Stimulated activated CD8-positive, alpha-beta memory T cell treated with anti-CD3 and anti-CD28 coated beads, Interleukin-2, amount 100 ng/mL, for 48 hours (primary cell): ENCODE data around the gene FSCN2.

Experiments used
- DNase-seq, 2 donors: peaks; one replicate each; pipeline ENCODE4 v3.0.0-alpha.2; 2020; ENCODE audit warnings: low read depth in 2 of 2

FSCN2 gene

DNA sequence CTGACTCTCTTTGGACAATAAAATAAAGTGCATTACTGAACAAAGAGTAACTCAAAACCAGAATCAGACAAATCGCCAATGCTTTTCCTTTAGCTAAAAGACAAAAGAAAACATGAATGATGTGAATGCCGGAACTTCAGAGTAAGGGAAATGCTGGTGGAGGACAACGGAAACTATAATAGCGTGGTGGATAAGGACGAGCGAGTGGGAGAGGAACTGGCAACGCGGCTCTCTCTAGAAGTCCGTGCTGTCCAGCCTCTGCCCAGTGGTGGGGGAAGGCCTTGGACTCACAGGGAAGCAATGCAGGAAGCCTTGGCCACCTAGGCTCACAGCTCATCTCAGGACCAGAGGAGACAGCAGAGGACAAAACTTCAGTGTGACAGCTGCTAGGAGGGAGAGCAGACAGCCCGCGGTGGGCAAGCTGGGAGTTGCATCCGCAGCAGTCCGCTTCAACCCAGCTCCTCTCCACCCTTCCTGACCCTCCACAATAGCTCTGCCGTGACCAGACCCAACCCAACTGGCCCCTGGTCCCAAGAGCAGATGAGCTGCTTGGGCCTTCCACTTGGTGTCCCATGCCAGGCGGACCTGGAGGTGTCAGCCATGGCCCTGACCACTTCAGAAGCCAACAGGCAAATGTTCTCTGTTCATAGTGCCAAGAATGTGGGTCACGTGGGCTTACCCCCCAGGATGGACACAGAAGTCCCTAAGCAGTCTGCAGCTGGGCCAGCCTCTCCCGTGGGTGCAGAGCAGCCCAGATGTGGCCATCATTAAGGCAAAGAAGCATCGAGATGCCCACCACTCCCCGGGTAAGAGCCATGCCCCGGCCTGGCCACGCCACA is 29.3 kb downstream of the FSCN2 start:
- no peak for DNase-seq

DNA sequence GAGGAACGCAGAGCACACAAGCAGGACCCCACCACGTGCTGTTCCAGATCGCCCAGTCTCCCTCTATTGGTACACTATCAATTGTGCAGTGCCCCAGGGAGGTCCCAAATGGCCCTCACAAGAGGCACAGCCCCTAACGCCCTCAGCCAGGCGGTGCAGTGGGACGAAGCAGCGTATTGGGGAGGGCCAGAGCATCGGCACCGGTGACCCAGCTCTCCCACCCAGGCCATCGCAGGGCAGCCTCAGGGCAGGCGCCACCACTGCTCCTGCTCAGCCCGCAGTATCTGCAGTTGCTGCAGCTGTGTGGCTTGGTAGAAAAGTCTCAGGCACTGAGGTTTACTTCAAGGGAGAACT is 29.9 kb downstream of the FSCN2 start:
- no peak for DNase-seq

DNA sequence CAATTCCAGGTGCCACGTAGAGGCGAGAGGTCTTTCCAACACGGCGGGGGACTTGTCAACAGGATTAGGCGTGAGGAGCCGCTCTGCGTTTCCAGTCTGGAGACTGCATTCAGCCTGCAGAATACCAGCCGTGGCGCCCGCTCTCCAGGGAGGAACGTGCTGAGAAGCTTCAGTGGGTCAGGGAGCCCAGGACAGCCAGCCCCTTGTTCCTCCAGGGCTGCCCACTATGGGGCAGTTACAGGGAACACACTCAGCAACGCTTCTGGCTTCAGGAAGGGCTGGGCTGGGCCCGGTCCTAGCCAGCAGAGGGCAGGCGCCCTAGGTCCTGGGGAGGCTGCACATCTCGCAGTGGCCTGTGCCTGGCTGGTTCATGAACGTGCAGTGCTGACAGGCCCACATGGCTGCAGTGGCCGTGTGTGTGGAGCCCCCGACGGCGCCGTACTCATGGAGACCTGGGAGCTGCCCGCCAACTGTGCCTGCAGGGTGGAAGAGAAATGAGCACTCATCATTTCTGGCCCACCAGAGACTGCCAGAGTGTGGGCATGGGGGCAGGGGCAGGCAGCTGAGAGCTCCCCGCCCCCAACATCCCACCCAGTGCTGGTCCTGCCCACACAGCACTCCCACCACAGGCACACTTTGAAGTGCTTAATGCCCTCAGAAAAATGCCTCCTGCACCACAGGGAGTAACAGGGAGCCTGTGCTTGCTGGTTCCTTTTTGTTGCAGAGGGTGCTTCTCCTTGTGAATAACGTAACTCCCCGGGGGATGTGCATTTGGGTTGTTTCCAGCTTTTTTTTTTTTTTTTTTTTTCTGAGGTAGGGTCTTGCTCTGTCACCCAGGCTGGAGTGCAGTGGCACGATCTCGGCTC is 31.0 kb downstream of the FSCN2 start:
- no peak for DNase-seq

DNA sequence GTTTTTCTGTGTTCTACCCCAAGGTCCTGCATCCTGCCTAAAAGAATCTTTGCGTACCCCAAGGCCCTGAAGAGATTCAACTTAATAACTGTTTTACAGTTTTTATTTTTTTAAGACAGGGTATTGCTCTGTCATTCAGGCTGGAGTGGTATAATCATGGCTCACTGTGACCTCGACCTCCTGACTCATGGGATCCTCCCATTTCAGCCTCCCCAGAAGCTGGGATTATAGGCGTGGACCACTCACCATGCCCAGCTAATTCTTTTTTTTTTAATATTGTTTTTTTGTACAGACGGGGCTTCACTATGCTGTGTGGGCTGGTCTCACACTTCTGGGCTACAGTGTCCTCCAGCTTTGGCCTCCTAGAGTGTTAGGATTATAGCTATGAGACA is 33.3 kb downstream of the FSCN2 start:
- DNase-seq = no peak

DNA sequence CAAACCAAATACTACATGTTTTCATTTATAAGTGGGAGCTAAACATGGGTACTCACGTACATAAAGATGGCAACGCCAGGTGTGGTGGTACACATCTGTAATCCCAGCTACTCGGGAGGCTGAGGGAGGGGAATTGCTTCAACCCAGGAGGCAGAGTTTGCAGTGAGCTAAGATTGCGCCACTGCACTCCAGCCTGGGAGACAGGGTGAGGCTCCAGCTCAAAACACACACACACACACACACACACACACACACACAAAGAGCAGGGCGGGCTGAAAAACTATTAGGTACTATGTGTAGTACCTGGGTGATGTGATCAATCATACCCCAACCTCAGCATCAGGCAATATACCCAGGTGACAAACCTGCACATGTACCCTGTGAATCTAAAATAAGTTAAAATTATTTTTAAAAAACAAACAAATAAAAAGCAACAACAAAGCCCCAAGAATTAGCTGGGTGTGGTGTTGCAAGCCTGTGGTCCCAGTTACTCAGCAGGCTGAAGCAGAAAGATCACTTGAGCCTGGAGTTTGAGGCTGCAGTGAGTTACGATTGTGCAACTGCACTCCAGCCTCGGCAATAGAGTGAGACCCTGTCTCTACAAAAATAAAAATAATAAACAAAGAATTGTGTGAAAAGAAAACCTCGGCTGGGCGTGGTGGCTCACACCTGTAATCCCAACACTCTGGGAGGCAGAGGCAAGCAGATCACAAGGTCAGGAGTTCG is 35.8 kb downstream of the FSCN2 start:
- DNase-seq = no peak

DNA sequence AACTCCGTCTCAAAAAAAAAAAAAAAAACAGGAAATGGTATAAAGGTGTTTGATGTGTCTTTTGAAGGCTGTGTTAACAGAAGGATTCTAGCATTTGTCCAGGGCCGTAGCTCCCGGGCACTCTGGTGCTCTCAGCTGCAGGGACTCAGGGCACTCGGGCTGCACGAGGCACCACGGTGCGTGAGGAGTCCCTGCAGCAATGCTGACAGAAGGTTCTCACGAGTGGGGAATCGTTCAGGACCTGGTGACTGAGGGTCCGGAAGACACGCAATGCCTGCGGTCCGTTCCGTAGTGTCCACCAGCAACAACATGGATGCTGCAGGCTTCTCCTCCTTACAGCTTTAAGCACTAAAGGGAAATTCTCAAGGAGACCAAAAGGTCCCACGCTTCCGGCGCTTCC is 36.6 kb downstream of the FSCN2 start:
- no peak for DNase-seq

DNA sequence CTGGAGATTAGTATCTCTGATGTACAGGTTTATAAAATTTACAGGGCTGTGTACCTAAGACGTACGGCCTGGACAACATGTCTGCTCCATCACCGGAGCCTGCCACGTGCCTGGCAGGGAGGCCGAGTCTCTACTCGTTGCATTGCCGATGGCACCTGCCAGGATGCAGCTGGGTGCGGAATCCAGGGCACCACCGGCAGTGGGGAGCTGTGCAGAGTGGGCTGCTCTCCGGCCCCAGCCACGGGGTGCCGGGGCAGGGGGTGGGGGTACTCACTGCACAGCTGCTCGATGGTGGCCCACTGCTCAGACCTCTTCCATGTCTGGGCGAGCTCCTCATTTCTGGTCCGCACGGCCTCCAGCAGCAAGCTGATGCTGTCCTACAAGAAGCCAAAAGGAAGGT is 37.1 kb downstream of the FSCN2 start:
- no peak for DNase-seq

DNA sequence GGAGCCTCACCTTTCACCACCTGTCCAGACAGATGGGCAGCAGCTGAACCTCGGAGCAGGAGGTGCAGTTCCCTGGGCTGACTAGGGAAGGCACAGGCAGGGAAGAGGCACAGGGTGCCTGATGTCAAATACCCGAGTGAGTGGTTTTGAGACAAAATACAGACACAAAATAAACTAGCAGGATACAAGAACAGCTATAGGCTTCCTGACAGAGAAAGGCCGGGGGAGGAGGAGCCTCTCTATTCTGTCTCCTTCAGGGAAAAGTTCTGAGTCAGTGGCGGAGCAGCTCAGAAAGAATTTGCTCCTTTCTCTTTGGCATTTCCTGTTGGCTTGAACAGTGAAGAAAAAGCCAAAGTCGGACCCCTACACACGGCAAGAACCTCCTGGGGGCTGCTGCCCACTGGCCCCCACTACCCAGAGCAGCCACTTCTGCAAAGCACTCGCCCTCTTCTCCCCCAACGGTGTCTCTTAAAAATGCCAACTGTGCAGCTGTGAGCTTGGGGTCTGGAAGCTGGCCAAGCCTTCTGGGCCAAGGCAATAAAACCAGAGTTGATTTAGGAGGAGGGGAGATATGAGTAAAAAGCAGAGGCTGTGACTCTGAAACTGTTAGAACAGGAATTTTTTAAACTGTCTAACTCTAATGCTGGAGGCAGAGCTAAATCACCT is 38.4 kb downstream of the FSCN2 start:
- no peak for DNase-seq

DNA sequence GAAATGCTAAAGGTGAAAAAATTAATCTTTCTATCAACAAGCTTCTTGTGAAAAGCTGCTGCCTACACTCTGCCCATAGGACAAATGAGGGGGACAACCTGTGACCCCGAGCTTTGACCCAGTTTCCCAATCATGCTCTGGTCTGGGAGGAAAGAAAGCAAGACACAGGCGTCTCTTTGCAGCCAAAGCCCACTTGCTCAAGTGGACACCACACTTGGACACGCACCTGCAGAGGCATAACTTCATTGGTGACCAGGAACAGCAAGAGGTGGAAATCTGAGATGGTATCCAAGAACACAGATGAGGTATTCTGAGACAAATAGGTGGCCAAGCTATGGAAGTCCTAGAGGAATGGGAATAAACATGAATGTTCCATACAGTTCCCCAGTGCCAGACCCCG is 39.0 kb downstream of the FSCN2 start:
- DNase-seq = no peak

DNA sequence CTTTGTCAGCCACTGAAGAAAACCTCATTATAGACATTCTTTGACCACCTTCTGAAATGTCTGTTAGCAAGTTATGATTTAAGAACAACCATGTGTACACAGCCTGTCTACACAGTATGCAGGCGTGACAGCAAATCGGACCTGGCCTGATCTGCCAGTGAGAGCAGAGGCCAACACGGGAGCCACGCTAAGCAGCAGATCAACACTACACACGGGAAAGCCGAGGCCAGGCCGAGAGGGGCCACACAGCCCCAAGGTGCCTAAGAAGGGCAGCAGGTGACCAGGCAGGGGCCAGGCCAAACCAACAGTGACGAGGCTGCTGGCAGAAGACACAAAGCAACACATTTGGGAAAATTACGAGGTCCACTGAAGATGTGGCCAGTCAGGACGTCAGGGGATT is 40.2 kb downstream of the FSCN2 start:
- no peak for DNase-seq

DNA sequence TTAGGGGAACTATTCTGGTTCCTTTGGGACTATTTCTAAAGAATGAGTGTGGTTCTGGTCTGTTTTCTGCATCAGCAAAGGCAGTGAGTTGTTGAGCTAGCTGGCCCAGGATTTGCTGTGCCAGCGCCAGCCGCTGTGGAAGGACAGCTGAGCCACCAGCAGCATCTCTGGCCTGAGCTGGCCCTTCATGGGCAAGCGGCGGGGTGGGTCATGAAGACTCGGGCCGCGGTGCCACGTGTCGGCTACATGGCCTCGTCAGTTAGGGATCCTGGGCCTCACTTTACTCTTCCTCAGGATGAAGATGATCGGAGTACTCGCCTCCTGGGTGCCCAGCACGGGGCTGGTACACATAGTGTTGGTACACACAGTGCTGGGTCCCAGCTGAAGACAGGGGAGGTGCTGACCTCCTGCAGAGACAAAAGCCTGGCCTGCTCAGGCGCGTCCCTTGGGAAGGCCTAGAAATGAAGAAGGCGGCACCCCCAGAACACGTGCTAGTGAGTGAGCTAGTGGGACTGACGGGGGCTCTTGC is 41.9 kb downstream of the FSCN2 start:
- DNase-seq = no peak

DNA sequence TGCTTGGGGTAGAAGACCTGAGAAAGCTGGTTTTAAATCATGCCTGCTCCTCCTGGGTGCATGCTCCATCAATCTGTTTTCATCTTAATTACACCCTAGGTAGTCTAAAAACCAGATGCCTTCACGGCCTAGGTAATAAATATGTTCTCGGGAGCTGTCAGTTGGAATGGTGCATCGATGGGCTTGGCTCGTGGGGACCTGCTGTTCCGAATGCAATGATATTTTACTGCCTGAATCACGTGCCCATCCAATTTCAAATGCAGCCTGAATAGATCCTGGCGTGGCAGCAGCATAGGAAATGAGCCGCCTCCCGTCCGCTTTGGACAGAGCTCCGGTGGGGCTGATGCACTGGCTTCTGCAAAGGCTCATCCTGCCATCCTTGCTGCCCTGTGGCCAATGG is 42.8 kb downstream of the FSCN2 start:
- no peak for DNase-seq

DNA sequence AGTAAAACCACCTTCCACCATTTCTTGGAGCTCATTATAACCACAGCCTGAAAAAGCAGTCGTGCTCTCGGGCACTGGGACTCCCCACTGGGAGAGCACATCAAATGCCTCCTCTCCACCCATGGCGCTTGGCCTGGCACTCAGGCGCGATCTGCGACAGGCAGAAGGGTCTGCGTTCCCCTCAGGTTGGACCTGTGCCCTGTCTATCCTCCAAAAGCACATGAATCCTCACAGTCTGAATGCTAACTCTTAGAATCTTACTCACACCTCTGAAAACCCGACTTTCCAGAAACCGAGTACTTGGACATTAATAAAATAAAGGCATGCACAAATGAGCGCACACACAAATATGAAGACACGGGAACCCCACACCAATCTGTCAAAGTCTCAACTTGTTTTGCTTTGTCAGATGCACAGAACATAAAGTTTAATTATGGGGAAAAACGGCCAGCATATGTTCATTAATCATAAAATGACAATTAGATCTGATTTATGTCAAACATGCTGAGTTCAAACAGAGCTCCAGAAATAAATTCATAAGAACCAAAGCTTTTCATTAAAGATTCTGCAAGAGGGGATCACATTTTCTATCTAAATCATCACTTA is 44.5 kb downstream of the FSCN2 start:
- DNase-seq = no peak

DNA sequence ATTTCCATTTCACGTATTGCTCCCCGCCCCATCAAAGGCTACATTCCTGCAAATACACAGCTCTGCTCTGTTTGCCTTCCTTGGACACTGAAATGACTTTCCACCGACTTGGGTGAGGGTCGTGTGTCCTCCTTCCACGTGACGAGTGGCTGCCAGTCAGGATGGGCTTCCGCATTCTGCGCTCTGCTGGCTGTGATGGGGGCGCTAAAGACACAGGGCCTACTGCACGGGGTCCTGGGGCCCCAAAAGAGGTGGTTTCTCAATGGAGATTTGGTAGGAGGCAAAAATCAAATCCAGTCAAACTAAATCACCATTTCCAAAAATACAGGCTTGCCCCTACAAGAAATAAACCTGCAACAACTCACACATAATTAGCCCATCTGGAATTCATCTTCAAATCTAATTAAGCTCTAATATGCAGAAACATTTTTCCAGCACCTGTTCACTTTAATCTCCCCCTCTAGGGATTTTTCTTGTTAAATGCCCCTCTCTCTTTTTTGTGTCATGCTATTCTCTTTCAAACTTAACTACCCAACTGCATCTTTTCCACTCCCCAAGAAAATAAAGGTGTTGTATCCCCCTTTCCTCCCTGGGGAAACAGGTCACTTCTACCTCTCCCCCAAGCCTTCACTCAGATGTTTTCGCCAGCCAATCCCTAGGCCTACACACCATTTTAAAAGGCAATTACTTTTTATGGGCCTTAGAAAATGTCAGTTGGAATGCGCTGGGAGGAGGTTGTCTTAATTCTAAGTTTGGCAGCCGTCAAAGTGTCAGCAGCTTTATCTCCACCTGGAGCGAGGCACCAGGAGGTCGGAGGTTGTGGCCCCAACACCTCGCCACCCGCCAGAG is 45.8 kb downstream of the FSCN2 start:
- DNase-seq = no peak

DNA sequence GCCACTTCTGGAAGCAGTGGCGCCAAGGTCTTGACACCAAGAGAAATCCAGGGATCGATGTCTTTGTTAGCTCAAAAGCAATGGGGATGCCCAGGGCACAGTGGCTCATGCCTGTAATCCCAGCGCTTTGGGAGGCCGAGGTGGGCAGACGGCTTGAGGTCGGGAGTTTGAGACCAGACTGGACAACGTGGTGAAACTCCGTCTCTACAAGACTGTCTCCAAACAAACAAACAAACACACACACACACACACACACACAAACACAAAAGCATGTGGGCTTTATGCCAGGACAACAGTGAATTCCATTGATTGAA is 46.4 kb downstream of the FSCN2 start:
- DNase-seq = no peak

DNA sequence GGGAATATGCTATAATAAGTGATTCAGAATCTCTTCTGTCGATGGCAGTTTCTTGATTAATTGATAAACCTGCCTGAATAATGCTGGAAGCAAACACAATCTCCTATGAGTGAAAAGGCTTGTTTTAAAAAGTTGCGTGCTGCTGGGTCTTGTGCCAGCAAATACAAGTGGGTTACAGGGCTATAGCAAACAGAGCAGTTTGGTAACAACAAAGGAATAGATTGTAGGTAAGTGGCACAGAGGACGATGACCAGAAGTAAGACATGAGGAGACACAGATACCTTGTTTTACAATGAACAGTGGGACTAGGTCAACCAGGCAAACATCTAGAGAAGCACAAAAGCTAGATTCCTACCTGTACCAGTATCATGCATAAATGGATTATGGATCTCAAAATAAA is 47.7 kb downstream of the FSCN2 start:
- no peak for DNase-seq

DNA sequence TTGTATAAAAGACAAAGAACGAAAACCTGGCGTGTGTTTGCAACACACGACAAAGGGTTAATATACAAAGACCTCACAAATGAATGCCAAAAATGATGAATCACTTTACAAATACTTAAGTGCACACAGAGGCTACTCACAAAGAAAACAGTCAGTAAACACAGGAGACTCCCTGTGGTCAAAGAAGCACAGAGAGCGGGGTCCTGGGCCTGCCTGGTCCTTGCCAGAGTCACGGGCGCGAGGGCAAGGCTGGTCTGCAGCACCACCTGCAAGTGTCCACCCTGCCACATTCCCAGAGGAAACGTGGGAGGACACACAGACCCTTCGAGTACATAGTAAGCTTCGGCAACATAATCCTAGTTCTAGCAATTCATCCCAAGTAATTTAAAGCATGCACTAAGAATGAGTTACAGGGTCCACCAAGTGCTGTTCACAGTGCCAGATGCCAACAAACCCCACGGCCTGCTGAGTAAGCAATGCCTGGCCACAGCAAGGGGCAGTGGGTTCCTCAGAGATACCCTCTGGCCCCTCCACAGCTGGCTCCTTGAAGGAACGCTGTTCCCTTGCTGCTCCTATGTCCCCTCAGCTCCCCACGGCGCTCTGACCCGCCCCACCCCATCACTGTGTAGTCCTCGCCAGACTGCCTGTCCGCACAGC is 48.6 kb downstream of the FSCN2 start:
- no peak for DNase-seq

DNA sequence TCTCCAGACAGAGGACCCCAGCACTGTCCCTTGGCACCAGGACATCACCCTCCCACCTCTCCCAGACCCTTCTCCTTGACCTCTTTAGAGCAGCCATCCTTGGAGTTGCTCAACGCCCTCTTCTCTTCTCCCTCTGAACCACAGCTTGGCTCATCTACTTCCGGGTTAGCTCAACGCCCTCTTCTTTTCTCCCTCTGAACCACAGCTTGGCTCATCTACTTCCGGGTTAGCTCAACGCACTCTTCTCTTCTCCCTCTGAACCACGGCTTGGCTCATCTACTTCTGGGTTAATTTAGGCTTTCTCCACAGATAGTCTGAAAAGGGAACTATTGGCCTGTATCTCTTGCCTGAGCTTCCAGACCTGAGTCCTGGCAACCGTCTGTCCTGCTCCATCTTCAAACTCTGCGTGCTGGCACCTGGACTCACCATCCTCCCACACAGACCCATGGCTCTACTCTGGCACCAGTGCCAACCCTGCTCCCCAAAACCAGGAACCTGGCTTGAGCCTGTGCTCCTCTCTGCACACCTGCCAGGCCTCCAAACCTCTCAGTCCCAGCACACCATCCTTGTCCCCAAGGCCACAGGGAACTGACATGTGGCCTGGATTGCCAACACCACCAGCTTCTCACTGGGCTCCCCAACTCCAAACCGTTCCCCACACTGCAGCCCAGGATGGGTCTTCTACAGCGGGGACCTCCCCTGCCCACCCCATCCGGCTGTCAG is 49.3 kb downstream of the FSCN2 start:
- no peak for DNase-seq

DNA sequence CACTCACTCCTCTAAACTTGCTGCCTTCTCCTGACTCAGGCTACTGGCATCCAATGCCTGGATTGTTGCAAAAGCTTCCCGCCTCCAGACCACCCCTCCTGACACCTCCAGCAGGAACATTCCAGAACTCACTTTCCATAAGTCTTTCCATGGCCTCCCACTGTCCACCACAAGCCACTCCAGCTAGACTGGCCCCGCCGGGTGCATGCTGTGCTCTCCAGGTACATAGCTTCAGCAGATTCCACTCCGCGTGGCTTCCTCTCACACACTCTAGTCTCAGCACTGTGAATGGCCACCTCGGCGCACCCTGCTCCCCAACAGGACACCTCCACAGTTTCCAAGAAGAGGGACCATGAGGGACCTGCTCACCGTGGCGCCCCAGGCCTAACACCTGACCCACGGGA is 49.9 kb downstream of the FSCN2 start:
- DNase-seq = no peak
